Activated CD8-positive, alpha-beta memory T cell treated with anti-CD3 and anti-CD28 coated beads for 24 hours (primary cell): ENCODE results near the gene ARHGAP20.
"Not testable (repeated sequence)": the region's sequence is repeated elsewhere in the genome, so short reads cannot be mapped to it uniquely, and the experiment has no call there.

Source experiments
- DNase-seq: peaks from one replicate; pipeline ENCODE4 v3.0.0-alpha.2; 2020

Gene ARHGAP20

GRCh38 chr11:110716361-110716760 lies 4.1 kb upstream of the ARHGAP20 start:
- DNase-seq, result no peak

- no peak for DNase-seq
These were observed 3.3 kb upstream of the ARHGAP20 start for GRCh38 chr11:110715541-110715940.

- DNase-seq, result no peak
These were observed 1.2 kb upstream of the ARHGAP20 start for GRCh38 chr11:110713449-110713776.

- no peak for DNase-seq
These were observed 617 bp upstream of the ARHGAP20 start for GRCh38 chr11:110712659-110713448.

- DNase-seq, result no peak
These were observed 825 bp downstream of the ARHGAP20 start for GRCh38 chr11:110711448-110711775.

GRCh38 chr11:110710628-110711381 lies 1.4 kb downstream of the ARHGAP20 start:
- DNase-seq, result peak; percentile 57

GRCh38 chr11:110704210-110704864 lies 7.9 kb downstream of the ARHGAP20 start:
- no peak for DNase-seq

GRCh38 chr11:110691926-110692325 lies 20.3 kb downstream of the ARHGAP20 start:
- no peak for DNase-seq

GRCh38 chr11:110689306-110689705 lies 22.9 kb downstream of the ARHGAP20 start:
- no peak for DNase-seq

- no peak for DNase-seq
These were observed 32.8 kb downstream of the ARHGAP20 start for GRCh38 chr11:110679323-110679975.

GRCh38 chr11:110675548-110675947 lies 36.7 kb downstream of the ARHGAP20 start:
- no peak for DNase-seq

- DNase-seq, result no peak
These were observed 46.4 kb downstream of the ARHGAP20 start for GRCh38 chr11:110665689-110666465.

- no peak for DNase-seq
These were observed 56.3 kb downstream of the ARHGAP20 start for GRCh38 chr11:110655967-110656366.

- no peak for DNase-seq
These were observed 57.8 kb downstream of the ARHGAP20 start for GRCh38 chr11:110654456-110654855.

- DNase-seq, result no peak
These were observed 67.0 kb downstream of the ARHGAP20 start for GRCh38 chr11:110645253-110645652.

GRCh38 chr11:110634370-110634769 lies 77.9 kb downstream of the ARHGAP20 start:
- no peak for DNase-seq

- DNase-seq, result no peak
These were observed 80.7 kb downstream of the ARHGAP20 start for GRCh38 chr11:110631551-110631950.

GRCh38 chr11:110629594-110629993 lies 82.6 kb downstream of the ARHGAP20 start:
- DNase-seq, result no peak

GRCh38 chr11:110621826-110622225 lies 90.4 kb downstream of the ARHGAP20 start:
- no peak for DNase-seq

- not testable (repeated sequence) for DNase-seq
These were observed 92.9 kb downstream of the ARHGAP20 start for GRCh38 chr11:110619366-110619765.

GRCh38 chr11:110614031-110614430 lies 98.2 kb downstream of the ARHGAP20 start:
- DNase-seq, result no peak

GRCh38 chr11:110613197-110613918 lies 98.9 kb downstream of the ARHGAP20 start:
- DNase-seq, result no peak
